H54 (cell line): ENCODE data around the gene CHD2.
A peak's percentile ranks its signal among the peaks of the same experiment; 100 is the strongest.

Experiments
- DNase-seq: peaks from one replicate; pipeline ENCODE4 v3.0.0; 2011; ENCODE audit warnings: low spot score, mixed read lengths; ENCODE audit not compliant: insufficient read length
- FAIRE-seq: peaks from 3 replicates; lab custom pipeline; 2011; peaks lifted over from hg19 to GRCh38; lab: Jason Lieb, UNC
- POLR2A ChIP-seq: IDR thresholded peaks from 2 replicates; pipeline ENCODE4 v1.6.1; 2011; ENCODE audit warnings: low read depth, mild to moderate bottlenecking, low read length

Gene CHD2

GRCh38 chr15:92922418-92923002 is 22.4 kb downstream of the CHD2 start:
- DNase-seq (no peak), FAIRE-seq (no peak)
- TF ChIP-seq POLR2A = no peak

- DNase-seq = no peak
- no peak for TF ChIP-seq POLR2A
- FAIRE-seq = no peak
These were observed 24.1 kb downstream of the CHD2 start for GRCh38 chr15:92924216-92924615.

- FAIRE-seq (no peak), DNase-seq (no peak)
- no peak for TF ChIP-seq POLR2A
These were observed 25.3 kb downstream of the CHD2 start for GRCh38 chr15:92925454-92925853.

GRCh38 chr15:92928225-92928750 is 28.2 kb downstream of the CHD2 start:
- FAIRE-seq (no peak), DNase-seq (no peak)
- TF ChIP-seq POLR2A = no peak

GRCh38 chr15:92929002-92929401 is 28.9 kb downstream of the CHD2 start:
- no peak for DNase-seq
- no peak for TF ChIP-seq POLR2A
- no peak for FAIRE-seq

- DNase-seq (no peak), FAIRE-seq (no peak)
- no peak for TF ChIP-seq POLR2A
These were observed 30.0 kb downstream of the CHD2 start for GRCh38 chr15:92930054-92930621.

- FAIRE-seq (peak; percentile 79), DNase-seq (no peak)
- TF ChIP-seq POLR2A = no peak
These were observed 30.7 kb downstream of the CHD2 start for GRCh38 chr15:92930776-92931175.

- FAIRE-seq (no peak), DNase-seq (no peak)
- TF ChIP-seq POLR2A = no peak
These were observed 33.0 kb downstream of the CHD2 start for GRCh38 chr15:92932946-92933649.

- FAIRE-seq (no peak), DNase-seq (no peak)
These were observed 33.7 kb downstream of the CHD2 start for GRCh38 chr15:92933831-92934230.

GRCh38 chr15:92934716-92935115 is 34.6 kb downstream of the CHD2 start:
- no peak for TF ChIP-seq POLR2A
- DNase-seq = no peak
- no peak for FAIRE-seq

More at GRCh38 chr15:92933831-92934230, 33.7 kb downstream of the CHD2 start:
- TF ChIP-seq POLR2A = no peak

GRCh38 chr15:92936138-92936537 is 36.0 kb downstream of the CHD2 start:
- TF ChIP-seq POLR2A = no peak
- DNase-seq = no peak
- no peak for FAIRE-seq

GRCh38 chr15:92936693-92937092 is 36.6 kb downstream of the CHD2 start:
- no peak for TF ChIP-seq POLR2A
- no peak for FAIRE-seq
- no peak for DNase-seq

GRCh38 chr15:92937901-92938300 is 37.8 kb downstream of the CHD2 start:
- DNase-seq (no peak), FAIRE-seq (no peak)
- TF ChIP-seq POLR2A = no peak

GRCh38 chr15:92938387-92938786 is 38.3 kb downstream of the CHD2 start:
- TF ChIP-seq POLR2A = no peak
- FAIRE-seq = no peak
- DNase-seq = no peak
